AG04450 (cell line): Measurements from ENCODE around the gene ISCU. TPM values are rescaled to one million over a fixed set of nuclear protein-coding genes. Genes with fewer than 3 reads are reported as not detected.
A peak's percentile ranks its signal among the peaks of the same experiment; 100 is the strongest.

ENCODE experiments used
- CTCF ChIA-PET: fragments of 300-600, 350-600 bp; formaldehyde crosslinking; extraction: SDS; loops from one replicate; lab custom pipeline; 2022; ENCODE audit warnings: antibody characterized with exemption, inconsistent platforms; lab: Charles Lee
- POLR2A ChIA-PET: fragments of 350-600 bp; formaldehyde crosslinking; extraction: SDS; loops from one replicate; lab custom pipeline; 2021; ENCODE audit warnings: antibody characterized with exemption, inconsistent platforms; lab: Yijun Ruan, JAX
- DNase-seq: peaks from one replicate; pipeline ENCODE4 v3.0.0-alpha.2; 2011; ENCODE audit warnings: low read depth, low spot score
- H3K27ac ChIP-seq: one replicate; pipeline ENCODE4 v1.5.1; 2012; ENCODE audit warnings: low read depth, low read length, control low read depth
- H3K27me3 ChIP-seq: one replicate; pipeline ENCODE4 v1.6.0; 2012; ENCODE audit warnings: low read length; ENCODE audit not compliant: control insufficient read depth, insufficient read depth
- H3K4me3 ChIP-seq: 2 replicates; pipeline ENCODE4 v1.5.1; 2011; ENCODE audit warnings: mild to moderate bottlenecking, low read depth, low read length, control low read depth
- H3K9me3 ChIP-seq: 2 replicates; pipeline ENCODE4 v1.5.1; 2012; ENCODE audit warnings: low read length; ENCODE audit not compliant: control insufficient read depth, insufficient read depth
- CTCF ChIP-seq: IDR thresholded peaks from 2 replicates; pipeline ENCODE4 v1.5.1; 2011; ENCODE audit warnings: low read depth, low read length, control low read depth, inconsistent platforms
- polyA plus RNA-seq: library from polyadenylated mRNA; depleted of rRNA; stranded (reverse); fragments of >200 nt; gene quantifications from 2 replicates; pipeline ENCODE4 v1.2.3, GENCODE V29; 2011

ISCU gene
- polyA plus RNA-seq, 1 experiment, result 184 TPM

DNA sequence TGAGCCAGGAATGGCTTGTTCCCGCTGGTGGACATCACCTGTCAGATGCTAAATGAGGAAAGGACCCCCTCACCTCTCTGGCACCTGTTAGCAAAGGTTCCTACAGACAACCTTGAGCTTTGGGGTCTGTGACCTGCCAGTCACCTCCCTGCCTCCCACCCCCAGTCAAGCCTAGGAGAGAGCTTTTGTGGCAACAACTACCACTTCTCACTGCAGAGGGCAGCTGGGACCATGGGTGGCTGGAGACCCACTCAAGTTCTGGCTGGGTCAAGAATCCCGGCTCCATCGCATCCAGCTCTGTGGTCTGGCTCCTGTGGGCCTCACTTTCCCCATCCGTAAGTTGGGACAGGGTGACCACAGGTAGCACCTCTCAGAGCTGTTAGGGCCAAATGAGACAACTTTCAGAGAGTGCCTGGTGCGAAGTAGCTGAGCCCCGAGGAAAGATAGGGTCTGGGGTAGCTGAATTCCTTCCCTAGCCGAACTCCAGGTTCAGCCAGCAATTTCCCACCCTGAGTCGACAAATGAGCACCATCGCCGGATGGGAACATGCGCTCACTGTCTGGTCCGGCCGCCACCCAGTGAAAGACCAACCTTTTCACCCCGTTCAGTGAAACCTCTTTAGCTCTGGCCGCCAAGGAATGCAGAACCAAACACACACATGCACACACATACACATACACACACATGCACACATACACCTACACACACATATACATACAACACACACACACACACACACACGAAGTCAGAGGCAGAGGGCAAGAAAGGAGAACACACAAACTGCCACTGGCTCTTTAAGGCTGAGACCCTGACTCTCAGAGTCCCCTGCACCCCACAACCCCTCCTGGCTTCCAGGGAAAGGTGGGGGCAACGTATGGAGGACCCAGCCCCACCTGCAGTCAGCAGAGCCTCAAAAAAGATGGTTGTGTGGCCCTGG, 33.6 kb downstream of the ISCU start:
- DNase-seq, result no peak

DNA sequence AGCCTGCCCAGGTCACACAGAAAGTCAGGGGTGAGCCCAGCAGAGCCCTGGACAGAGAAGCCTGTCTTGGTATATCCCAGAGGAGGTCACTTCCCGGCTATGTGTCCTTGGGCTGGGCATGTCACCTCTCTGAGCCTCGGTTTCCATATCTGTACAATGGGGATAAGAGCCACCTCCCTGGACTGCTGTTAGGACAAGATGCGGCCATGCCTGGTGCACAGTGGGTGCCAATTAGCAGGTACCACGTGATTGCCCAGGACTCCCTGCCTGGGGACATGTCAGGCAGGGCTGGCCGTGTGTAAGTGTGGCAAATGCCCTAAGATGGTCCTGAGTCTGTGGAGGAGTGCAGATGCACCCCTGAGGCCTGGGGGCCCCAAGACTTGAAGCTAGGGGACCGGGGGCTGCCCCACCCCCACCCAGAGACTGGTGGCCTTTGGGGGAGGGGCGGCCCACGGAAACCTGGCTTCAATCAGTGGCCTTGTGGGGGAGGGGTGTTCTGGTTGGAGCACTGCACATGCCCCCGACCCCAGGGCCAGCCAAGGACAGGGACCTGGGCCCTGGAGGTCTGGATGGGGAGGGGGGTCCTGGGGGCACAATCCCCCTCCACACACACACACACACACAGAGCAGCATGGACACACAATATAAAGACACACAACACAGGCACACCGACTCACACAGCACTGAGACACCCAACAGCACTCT, 34.6 kb downstream of the ISCU start:
- Histone ChIP-seq H3K27me3 (no peaks in the 10 kb centered on the region), H3K9me3 (no peaks in the 10 kb centered on the region; the same call in 1 of the 2 replicates), H3K27ac (no peak overlapping the region), H3K4me3 (peak overlapping the region; percentile 75)
- ChIA-PET POLR2A (no interaction called here), CTCF (no interaction called here)
- TF ChIP-seq CTCF, result no peak
- DNase-seq, result no peak

More for the DNA sequence above, 33.6 kb downstream of the ISCU start:
- Histone ChIP-seq H3K27me3 (no peaks in the 10 kb centered on the region), H3K9me3 (no peaks in the 10 kb centered on the region; the same call in 1 of the 2 replicates), H3K27ac (no peak overlapping the region), H3K4me3 (peak overlapping the region; percentile 75)
- TF ChIP-seq CTCF, result no peak
- ChIA-PET CTCF (interaction anchor here (1.1 to 1.2 kb wide), 2 partner anchors 22 to 25 kb away, joined by 4 to 6 read pairs; no protein-coding TSS in a partner anchor), POLR2A (no interaction called here)

DNA sequence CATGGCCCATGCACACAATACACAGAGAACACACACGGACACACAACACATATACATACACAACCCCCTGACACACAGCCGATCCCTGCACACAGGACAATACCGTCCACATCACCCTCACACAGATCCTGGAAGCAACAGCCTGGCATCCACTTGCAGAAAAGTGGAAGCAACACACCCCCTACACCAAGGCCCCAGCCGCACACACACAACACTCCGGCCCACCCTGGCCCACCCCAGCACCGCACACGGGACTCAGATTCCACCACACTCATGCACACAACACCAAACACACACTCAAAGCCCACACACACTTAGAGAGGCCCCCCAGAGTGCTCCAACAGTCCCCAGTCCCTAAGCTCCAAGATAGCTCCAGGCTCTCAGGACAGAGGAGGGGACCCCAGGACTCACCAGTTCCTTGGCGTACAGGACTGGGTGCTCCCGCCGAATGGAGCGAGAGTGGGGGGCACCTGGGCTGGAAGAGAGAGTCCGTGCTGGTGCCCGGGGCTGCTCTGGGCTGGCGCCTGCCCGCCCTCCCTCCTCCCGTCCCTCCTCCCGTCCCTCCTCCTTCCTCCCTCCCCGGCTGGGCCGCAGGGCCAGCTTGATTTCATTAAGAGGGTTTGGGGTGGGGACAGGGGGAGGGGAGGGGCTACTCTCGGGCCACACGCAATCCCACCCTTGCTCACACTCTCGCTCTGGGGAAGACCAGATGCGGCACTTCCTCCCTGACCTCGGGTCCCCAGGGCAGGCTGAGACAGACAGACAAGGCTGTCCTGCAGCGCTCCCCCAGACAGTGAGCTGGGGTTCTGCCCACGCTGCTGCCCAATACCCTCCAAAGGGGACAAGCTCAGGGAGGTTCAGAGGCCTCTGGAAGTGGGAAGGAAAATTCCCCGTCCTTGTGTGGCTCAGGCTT, 35.4 kb downstream of the ISCU start, which contains the start of gene TMEM119:
TSS of gene TMEM119 (minus strand) at position 526 of the 913 bp plus-strand sequence. CDS start 5,701 bp downstream, outside the sequence.
- CTCF ChIA-PET, result interaction anchor here (1.0 to 1.5 kb wide), 3 partner anchors 21 to 48 kb away, joined by 4 to 7 read pairs (median 4); no protein-coding TSS in a partner anchor
- DNase-seq, result no peak
- Histone ChIP-seq H3K27ac (peak within 1 kb of the TSS; percentile 47), H3K9me3 (no peaks in the 10 kb centered on the region), H3K27me3 (no peaks in the 10 kb centered on the region), H3K4me3 (peak within 1 kb of the TSS; percentile 75)
- POLR2A ChIA-PET, result interaction anchor here (0.6 to 1.8 kb wide), 6 partner anchors 8 to 207 kb away, joined by 3 to 9 read pairs (median 3); no protein-coding TSS in a partner anchor
- no peak for TF ChIP-seq CTCF

- Histone ChIP-seq H3K9me3 (no peaks in the 10 kb centered on the region), H3K27ac (peak overlapping the region; percentile 47), H3K27me3 (no peaks in the 10 kb centered on the region), H3K4me3 (peak overlapping the region; percentile 75)
- POLR2A ChIA-PET, result interaction anchor here (0.5 to 1.8 kb wide), 5 partner anchors 9 to 204 kb away, joined by 3 to 9 read pairs (median 3); no protein-coding TSS in a partner anchor
- DNase-seq, result no peak
- CTCF ChIA-PET, result interaction anchor here (1.0 to 1.5 kb wide), 3 partner anchors 20 to 47 kb away, joined by 4 to 7 read pairs (median 4); no protein-coding TSS in a partner anchor
- TF ChIP-seq CTCF, result no peak
These were observed 36.3 kb downstream of the ISCU start for GRCh38 chr12:108598553-108599250.
